22Rv1 (cell line): ENCODE data around the gene LYL1.

Experiments
- ZFX ChIP-seq: fragments of 450-650 bp; IDR thresholded peaks from 2 replicates; pipeline ENCODE4 v1.6.1; 2017; ENCODE audit warnings: antibody characterized with exemption, borderline replicate concordance
- TF ChIP-seq, protein P1 (sequence below): fragments of 450-650 bp; IDR thresholded peaks from 2 replicates; pipeline ENCODE4 v1.5.1; 2017; ENCODE audit warnings: mild to moderate bottlenecking

DNA sequence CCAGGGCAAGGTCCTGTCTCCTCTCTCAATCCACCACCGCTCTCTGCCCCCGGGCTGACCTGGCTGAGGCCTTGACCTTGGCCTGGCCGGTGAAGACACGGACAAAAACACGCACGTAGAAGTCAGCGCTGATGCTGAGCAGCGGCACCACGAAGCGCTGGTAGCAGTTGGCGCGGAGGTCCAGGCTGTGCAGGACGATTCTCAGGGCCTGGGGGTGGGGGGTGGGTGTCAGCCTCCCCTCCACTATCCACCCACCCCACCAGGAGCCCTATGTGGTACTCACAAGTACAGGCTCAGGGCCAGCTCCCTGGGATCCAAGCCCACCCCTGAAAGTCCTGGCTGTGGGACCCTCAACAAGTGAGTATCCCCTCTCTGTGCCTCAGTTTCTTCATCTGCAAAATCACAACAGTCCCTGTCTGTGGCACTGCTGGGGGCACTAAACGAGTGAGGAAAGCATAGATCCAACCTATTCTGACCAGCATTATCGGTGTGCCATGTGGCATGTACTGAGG, 7.5 kb upstream of the LYL1 start:
- TF ChIP-seq, protein P1, sequence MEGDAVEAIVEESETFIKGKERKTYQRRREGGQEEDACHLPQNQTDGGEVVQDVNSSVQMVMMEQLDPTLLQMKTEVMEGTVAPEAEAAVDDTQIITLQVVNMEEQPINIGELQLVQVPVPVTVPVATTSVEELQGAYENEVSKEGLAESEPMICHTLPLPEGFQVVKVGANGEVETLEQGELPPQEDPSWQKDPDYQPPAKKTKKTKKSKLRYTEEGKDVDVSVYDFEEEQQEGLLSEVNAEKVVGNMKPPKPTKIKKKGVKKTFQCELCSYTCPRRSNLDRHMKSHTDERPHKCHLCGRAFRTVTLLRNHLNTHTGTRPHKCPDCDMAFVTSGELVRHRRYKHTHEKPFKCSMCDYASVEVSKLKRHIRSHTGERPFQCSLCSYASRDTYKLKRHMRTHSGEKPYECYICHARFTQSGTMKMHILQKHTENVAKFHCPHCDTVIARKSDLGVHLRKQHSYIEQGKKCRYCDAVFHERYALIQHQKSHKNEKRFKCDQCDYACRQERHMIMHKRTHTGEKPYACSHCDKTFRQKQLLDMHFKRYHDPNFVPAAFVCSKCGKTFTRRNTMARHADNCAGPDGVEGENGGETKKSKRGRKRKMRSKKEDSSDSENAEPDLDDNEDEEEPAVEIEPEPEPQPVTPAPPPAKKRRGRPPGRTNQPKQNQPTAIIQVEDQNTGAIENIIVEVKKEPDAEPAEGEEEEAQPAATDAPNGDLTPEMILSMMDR = no peak
- no peak for TF ChIP-seq ZFX
